UCSD-AML1 (cell line): Measurements from ENCODE around the gene GINS3.
"Not testable (repeated sequence)": the region's sequence is repeated elsewhere in the genome, so short reads cannot be mapped to it uniquely, and the experiment has no call there.

Experiments
- DNase-seq: peaks from one replicate; lab custom pipeline; 2025; ENCODE audit not compliant: unreplicated experiment; lab: John Stamatoyannopoulos, UW

Gene GINS3

GRCh38 chr16:58385218-58385773 lies 7.0 kb upstream of the GINS3 start:
- no peak for DNase-seq

DNA sequence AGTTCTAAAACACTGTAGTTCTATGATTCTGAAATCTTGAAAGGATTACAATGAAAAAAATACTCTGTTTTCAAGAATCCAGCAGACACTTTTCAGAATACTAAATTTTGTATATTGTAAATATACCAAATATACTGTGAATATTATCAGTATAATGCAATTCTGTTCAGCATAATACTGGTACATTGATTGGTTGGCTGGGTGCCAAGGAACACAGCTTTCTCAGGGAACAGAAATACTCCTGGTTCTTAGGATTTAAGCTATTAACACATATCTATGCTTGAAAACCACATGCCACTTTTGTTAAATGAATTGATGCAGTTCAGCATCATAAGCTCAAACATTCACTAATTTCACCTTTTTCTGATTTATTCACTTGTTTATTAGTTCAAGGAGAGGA lies 2.5 kb upstream of the GINS3 start:
- DNase-seq = no peak

DNA sequence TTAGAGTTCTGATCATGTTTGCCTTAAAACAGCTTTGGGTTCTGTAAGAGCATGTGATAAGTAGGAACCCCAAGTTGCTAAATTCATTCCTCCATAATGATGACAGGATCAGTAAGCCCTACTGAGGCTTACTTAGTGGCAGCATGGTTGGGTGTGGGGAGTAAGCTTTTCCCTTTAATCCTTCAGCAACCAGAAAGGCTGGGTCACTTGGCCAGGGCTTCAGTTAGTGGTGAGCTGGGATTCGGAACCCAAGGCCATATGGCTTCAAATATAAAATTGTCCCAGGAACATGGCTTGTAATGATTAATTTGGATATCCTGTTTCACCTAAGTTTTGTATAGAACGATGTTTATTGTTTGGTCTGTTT lies 850 bp downstream of the GINS3 start:
- no peak for DNase-seq

- not testable (repeated sequence) for DNase-seq
Measured at GRCh38 chr16:58396897-58397296, 4.6 kb downstream of the GINS3 start.

GRCh38 chr16:58399718-58400633 lies 7.7 kb downstream of the GINS3 start:
- DNase-seq = no peak

- not testable (repeated sequence) for DNase-seq
Measured at GRCh38 chr16:58401305-58401704, 9.0 kb downstream of the GINS3 start.

GRCh38 chr16:58402796-58403195 lies 10.5 kb downstream of the GINS3 start:
- DNase-seq = no peak

- no peak for DNase-seq
Measured at GRCh38 chr16:58409316-58409973, 17.2 kb downstream of the GINS3 start.

DNA sequence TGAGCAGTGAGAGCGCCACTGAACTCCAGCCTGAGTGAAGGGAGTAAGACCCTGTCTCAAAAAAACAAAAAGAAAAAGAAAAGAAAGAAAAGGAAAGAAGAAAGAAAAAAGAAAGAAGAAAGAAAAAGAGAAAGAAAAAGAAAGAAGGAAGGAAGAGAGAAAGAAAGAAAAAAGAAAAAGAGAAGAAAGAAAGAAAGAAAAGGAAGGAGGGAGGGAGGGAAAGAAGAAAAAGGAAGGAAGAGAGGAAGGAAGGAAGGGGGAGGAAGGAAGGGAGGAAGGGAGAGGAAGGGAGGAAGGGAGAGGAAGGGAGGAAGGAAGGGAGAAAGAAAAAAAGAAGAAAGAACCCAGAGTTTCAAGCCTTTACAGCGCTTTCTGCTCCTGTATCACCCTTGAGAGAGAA lies 19.1 kb downstream of the GINS3 start:
- no peak for DNase-seq

DNA sequence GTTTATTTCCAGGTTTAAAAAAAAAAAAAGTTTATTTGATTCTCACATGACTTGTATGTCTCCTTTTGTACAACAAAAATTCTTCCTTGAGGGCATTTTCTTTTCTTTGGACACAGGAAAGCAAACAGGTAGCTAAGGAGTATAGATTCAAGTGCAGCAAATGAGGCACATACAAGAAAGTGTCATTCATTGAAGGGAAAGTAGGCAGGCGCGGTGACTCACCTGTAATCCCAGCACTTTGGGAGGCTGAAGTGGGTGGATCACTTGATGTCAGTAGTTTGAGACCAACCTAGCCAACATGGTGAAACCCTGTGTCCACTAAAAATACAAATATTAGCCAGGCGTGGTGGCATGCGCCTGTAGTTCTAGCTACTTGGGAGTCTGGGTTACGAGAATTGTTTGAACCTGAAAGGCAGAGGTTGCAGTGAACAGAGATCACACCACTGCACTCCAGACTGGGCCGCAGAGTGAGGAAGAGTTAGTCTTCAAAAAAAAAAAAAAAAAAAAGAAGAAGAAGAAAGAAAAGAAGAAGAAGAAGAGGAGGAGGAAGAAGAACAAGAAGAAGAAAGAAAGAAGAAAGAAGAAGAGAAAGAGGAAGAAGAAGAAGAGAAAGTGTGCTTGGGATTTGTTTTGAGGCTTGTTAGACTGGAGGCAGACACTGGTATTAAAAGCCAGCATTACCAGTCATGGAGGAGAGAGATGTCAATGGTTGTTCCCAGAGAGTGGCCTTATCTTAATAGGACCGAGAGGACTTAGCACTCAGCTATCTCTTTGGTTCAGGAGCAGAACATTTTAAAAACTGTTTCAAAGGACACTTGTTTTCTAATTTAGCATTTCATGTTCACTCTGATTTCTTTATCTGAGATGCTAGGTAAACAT lies 19.7 kb downstream of the GINS3 start:
- no peak for DNase-seq

DNA sequence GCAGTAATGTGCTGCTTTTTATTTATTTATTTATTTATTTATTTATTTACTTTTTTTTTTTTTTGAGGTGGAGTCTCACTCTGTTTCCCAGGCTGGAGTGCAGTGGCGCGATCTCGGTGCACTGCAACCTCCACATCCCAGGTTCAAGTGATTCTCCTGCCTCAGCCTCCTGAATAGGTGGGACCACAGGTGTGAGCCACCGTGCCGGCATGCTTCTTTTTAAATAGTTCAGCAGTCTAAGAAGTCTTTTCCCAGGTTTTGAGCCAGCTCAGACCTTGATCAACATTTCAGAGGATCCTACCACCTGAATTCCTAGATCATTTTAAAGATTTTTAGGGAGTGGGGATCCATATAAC lies 20.3 kb downstream of the GINS3 start:
- not testable (repeated sequence) for DNase-seq

DNA sequence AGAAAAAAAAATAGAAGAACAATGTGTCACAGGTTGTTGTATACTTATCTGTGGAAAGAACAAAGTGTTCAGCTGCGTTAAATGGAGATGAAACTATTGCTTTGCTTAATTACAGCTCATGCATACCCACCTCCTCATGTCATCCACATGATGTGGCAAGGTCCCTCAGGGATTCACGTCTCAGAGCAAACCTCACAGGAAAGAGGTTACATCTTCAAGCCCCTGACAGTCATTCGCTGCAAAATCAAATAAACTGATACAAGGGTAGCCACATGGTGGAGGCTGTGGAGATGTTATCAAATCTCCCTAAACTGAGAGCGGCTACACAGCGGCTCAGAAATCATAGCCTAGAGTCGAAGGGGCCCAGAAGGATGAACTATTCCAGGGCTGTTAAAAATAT lies 21.1 kb downstream of the GINS3 start:
- DNase-seq = no peak

GRCh38 chr16:58415003-58415402 lies 22.7 kb downstream of the GINS3 start:
- DNase-seq = no peak

DNA sequence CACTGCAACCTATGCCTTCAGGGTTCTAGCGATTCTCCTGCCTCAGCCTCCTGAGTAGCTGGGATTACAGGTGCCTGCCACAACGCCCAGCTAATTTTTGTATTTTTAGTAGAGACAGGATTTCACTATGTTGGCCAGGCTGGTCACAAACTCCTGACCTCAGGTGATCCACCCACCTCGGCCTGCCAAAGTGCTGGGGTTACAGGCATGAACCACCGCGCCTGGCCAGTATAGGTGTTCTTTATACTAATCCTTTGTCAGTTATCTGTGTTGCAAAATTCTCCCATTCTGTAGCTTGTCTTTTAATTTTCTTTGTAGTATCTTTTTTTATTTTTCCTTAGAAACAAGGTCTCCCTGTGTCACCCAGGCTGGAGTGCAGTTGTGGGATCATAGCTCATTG lies 23.7 kb downstream of the GINS3 start:
- not testable (repeated sequence) for DNase-seq

GRCh38 chr16:58417035-58417434 lies 24.8 kb downstream of the GINS3 start:
- DNase-seq = no peak

GRCh38 chr16:58417600-58417999 lies 25.3 kb downstream of the GINS3 start:
- no peak for DNase-seq

GRCh38 chr16:58418026-58418425 lies 25.8 kb downstream of the GINS3 start:
- no peak for DNase-seq

DNA sequence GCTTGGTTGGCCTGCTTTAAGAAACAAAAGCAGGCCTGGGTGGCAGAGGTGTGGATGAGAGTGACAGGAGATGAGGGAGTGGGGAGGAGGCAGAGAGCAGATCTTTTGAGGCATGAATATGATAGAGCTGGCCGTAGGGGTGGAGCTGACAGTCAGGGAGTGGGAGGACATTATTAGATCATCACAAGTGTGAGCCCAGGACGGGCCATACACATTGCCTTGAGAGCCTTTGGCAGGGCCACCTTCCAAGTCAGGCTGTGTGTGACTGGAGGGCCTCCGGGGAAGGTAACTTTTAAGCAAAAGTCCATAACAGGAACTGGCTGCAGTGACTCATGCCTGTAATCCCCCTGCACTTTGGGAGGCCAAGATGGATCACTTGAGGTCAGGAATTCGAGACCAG lies 26.3 kb downstream of the GINS3 start:
- no peak for DNase-seq

DNA sequence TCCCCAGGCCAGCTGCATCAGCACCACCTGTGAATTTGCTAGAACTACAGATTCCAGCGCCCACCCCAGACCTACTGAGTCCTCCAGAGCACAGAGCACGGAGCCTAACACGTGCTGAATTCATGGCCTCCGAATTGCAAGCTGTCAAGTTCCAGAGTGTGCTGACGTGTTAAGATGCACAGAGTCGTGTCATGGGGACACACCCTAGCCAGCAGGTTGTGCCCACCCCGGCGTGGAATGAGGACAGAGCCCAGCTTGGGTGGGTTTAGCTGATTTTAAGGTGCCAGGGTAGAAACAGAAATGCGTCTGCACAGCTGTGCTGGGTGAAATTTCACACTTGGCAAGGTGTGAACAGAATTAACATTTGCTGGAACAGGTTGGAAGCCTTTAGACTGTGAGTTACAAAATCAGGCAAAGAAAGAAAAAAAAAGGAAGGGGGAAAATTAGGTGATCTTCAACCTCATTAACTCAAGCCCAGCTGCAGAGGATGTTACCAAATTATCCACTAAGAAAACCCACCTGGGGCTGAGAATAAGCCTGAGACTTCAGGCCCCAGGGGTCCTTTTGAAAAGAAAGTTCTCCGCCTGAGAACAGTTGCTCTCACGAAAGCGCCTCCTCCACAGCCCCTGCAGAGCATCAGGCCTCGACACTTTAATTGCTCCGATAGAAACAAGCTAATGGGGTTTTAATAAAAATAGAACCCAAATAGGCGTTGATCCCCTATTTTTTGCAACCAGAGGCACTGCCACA lies 27.1 kb downstream of the GINS3 start:
- DNase-seq = no peak

DNA sequence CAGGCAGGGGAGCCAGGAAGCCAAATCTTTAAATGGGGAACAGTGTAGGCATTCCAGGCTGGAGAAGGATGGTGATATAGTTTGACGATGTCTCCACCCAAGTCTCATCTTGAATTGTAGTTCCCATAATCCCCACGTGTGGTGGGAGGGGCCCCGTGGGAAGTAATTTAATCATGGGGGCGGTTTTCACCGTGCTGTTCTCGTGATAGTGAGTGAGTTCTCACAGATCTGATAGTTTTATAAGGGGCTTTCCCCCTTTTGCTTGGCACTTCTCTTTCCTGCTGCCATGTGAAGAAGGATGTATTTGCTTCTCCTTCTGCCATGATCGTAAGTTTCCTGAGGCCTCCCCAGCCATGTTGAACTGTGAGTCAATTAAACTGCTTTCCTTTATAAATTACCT lies 28.8 kb downstream of the GINS3 start:
- DNase-seq = no peak

DNA sequence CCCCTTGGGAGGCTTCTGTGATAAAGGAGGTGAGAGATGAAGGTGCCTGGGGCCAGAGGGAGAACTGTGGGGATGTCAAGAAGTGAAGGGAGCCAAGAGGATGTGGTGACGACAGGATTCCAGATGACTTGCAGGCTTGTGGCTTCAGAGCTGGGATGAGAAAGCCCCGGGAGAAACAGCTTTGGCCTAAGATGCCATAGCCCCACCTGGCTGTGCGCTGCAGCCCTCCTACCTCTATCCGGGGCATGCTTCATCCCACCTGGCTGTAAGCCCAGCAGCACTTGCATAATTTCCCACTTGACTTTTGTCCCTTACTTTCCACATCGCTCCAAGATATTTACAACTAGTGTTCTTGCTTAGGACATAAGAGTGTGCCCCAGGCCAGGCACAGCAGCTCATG lies 29.3 kb downstream of the GINS3 start:
- no peak for DNase-seq
